GM20431 (cell line): ENCODE data around the gene POTEB2.
"Not testable (repeated sequence)": the region's sequence is repeated elsewhere in the genome, so short reads cannot be mapped to it uniquely, and the experiment has no call there.

Experiments used
- in situ Hi-C: fragments of 300-500 bp; cut with MseI, MboI; formaldehyde crosslinking; loops from one replicate; pipeline ENCODE4 v1.15.0; 2020; ENCODE audit warnings: low sequenced_read_pairs; ENCODE audit not compliant: unreplicated experiment

Gene POTEB2

GRCh38 chr15:20866214-20866613 is at the start of gene POTEB2:
Gene POTEB2 (minus strand): TSS chr15:20866314. CDS start chr15:20866281, 33 bp downstream.
- in situ Hi-C loops: not testable (repeated sequence)

- in situ Hi-C loops: not testable (repeated sequence)
Observed at GRCh38 chr15:20879916-20880315, 13.8 kb upstream of the POTEB2 start.

GRCh38 chr15:20878464-20878863 is 12.3 kb upstream of the POTEB2 start:
- in situ Hi-C loops: not testable (repeated sequence)

GRCh38 chr15:20877819-20878218 is 11.7 kb upstream of the POTEB2 start:
- in situ Hi-C loops: not testable (repeated sequence)
